ENCODE measurements around the gene ZNF525. TPM values are rescaled to one million over a fixed set of nuclear protein-coding genes. Genes with fewer than 3 reads are reported as not detected.
"Not testable (repeated sequence)": the region's sequence is repeated elsewhere in the genome, so short reads cannot be mapped to it uniquely, and the experiment has no call there.

The ZNF525 gene
- 8.1 and 11.2 TPM in 2 replicates for total RNA-seq (2014; rRNA removed; shearing (Covaris generic))

- DNase-seq (ENCODE audit: low read depth): peak; percentile 92
Observed at GRCh38 chr19:53365134-53365898, at the start of gene ZNF525. Gene ZNF525 (plus strand): TSS chr19:53365705. CDS start chr19:53372282, 6,577 bp downstream.

DNA sequence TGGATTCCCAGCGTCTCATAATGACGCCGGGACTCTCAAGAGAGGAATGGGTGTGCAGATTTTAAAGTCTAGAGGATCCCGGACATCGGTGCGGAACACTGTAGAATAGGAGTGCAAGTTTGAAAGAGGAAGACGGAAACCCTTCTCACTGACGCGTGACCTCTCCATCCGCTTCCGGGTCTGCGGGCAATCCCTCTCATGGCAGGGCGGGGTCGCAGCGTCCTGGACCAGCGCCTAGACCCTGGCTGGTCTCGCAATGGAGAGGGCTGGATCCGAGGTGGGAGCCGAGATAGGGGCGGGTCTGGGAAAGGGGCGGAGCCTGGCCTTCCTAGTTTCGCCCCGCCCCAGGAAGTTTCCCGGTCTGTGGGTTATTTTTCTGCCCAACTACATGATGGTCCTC, 36.5 kb upstream of the ZNF525 start:
- no peak for DNase-seq (ENCODE audit: low read depth)

DNA sequence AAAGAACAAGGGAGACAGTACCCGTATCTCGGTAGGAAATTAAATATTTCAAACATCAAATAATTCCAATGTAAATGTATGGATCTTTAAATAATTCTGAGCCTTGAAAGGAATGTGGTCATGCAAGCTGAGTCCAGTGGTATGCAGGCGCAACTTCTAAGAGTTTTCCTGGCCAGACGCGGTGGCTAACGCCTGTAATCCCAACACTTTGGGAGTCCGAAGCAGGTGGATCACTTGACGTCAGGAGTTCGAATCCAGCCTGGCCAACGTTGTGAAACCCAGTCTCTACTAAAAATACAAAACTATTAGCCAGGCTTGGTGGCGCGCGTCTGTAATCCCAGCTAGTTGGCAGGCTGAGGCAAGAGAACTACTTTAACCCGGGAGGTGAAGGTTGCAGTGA, 33.0 kb upstream of the ZNF525 start:
- no peak for DNase-seq (ENCODE audit: low read depth)

DNA sequence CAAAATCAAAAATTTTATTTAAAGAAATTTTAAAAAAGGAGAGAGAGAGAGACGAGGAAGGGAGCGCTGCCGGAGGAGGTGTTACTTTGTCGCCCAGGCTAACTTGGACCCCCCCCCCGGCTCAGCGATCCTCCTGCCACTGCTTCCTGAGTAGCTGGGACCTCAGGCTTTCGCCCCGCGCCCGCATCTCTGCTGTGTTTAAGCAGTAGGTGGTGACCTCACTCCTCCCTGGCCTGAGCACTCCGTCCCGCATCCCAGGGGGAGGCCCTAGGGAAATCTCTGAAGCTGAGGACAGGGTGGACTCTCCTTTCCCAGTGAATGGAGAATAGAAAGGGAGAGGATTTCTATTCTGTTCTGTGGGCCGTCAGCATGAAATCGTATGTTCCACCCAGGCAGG, 32.4 kb upstream of the ZNF525 start:
- DNase-seq (ENCODE audit: low read depth): peak; percentile 56

- DNase-seq (ENCODE audit: low read depth): peak; percentile 95
Observed at GRCh38 chr19:53333463-53334449, 31.7 kb upstream of the ZNF525 start, which contains the start of gene ZNF845. Gene ZNF845 (plus strand): TSS chr19:53333749. CDS start chr19:53341308, 7,559 bp downstream.

- not testable (repeated sequence) for DNase-seq (ENCODE audit: low read depth)
Observed at GRCh38 chr19:53344403-53344802, 21.1 kb upstream of the ZNF525 start.

GRCh38 chr19:53355739-53356138, 9.8 kb upstream of the ZNF525 start:
- DNase-seq (ENCODE audit: low read depth): no peak

- DNase-seq (ENCODE audit: low read depth): no peak
Observed at GRCh38 chr19:53357821-53358581, 7.5 kb upstream of the ZNF525 start.

- DNase-seq (ENCODE audit: low read depth): not testable (repeated sequence)
Observed at GRCh38 chr19:53360056-53360455, 5.4 kb upstream of the ZNF525 start.

- DNase-seq (ENCODE audit: low read depth): peak; percentile 22
Observed at GRCh38 chr19:53365899-53366493, 491 bp downstream of the ZNF525 start.

GRCh38 chr19:53372196-53372595, 6.7 kb downstream of the ZNF525 start:
- no peak for DNase-seq (ENCODE audit: low read depth)

DNA sequence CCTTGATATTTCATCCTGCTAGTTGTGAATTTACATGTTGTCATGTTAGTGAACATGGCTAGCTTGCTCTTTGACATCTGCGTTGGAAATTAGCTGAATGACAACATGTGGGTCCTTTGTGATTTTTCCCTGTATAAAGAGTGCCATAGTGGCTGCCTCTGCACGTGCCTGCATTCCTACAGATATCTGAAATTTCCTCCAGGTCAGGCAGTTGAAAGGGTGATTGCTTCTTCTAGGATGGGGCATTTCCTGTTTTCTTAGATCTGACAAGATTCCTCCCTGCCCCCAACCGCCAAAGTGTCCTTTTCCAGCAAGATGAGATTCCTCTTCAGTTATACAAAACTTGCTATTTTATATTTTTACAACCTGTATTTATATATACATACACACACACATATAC, 8.8 kb downstream of the ZNF525 start:
- no peak for DNase-seq (ENCODE audit: low read depth)

- no peak for DNase-seq (ENCODE audit: low read depth)
Observed at GRCh38 chr19:53374743-53375142, 9.2 kb downstream of the ZNF525 start.

GRCh38 chr19:53381376-53381775, 15.9 kb downstream of the ZNF525 start:
- no peak for DNase-seq (ENCODE audit: low read depth)

GRCh38 chr19:53388168-53388567, 22.7 kb downstream of the ZNF525 start:
- no peak for DNase-seq (ENCODE audit: low read depth)

GRCh38 chr19:53388904-53389303, 23.4 kb downstream of the ZNF525 start:
- DNase-seq (ENCODE audit: low read depth): no peak

- DNase-seq (ENCODE audit: low read depth): no peak
Observed at GRCh38 chr19:53389571-53389970, 24.1 kb downstream of the ZNF525 start.

- no peak for DNase-seq (ENCODE audit: low read depth)
Observed at GRCh38 chr19:53389978-53390377, 24.5 kb downstream of the ZNF525 start.

DNA sequence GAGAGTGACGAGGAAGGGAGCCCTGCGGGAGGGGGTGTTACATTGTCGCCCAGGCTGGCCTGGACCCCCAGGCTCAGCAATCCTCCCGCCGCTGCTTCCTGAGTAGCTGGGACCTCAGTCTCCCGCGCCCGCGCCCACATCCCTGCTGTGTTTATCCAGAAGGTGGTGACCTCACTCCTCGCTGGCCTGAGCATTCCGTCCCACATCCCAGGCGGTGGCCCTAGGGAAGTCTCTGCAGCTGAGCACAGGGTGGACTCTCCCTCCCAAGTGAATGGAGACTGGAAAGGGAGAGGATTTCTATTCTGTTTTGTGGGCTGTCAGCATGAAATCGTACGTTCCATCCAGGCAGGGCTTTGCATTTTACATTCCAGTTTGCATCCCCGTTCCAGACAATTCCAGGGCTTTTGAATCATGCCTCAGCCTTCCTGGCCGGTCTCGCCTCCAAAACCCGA, 29.0 kb downstream of the ZNF525 start:
- peak; percentile 73 for DNase-seq (ENCODE audit: low read depth)

- DNase-seq (ENCODE audit: low read depth): peak; percentile 94
Observed at GRCh38 chr19:53394974-53395839, 29.7 kb downstream of the ZNF525 start, which contains the start of gene ZNF765. Gene ZNF765 (plus strand): TSS chr19:53395149. CDS start chr19:53398016, 2,867 bp downstream.
